ENCODE results near the gene TPBG.

Gene TPBG, protein sequence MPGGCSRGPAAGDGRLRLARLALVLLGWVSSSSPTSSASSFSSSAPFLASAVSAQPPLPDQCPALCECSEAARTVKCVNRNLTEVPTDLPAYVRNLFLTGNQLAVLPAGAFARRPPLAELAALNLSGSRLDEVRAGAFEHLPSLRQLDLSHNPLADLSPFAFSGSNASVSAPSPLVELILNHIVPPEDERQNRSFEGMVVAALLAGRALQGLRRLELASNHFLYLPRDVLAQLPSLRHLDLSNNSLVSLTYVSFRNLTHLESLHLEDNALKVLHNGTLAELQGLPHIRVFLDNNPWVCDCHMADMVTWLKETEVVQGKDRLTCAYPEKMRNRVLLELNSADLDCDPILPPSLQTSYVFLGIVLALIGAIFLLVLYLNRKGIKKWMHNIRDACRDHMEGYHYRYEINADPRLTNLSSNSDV

DNA sequence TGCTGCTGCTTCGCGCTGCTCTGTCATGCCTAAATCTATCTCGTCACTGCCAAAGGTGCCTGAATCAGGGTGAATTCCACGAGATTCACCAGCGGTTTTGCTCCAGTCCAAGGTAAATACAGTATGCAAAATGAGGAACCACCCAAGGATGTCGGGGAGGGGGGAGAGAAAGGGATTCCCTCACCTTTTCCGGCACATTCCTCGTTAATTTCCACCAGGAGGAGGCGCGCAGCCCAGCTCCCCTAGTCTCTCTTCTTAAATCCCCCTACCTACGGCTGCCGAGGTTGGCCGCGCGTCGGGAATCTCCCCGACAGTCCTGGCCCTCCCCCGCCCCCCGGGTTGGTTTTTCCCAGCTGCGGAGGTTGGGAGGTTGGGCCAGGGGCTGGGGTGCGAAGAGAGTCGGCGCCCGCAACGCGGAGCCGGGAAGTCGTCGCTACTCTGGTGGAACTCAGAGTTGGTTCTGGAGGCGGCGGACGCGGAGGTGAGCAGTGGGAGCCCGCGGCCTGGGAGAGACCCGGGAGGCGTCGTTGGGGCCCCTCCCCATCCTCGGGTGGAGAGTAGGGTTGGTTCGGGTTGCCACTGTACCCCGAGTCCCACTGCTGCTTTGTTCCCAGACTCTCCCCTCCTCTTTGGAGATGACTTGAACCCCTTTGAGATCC lies at the start of gene TPBG:
TPBG (plus strand) TSS at position 390 of the 659 bp plus-strand sequence. CDS start 1,145 bp downstream, outside the sequence.
- peak; percentile 84 for DNase-seq (ENCODE audit: low read depth)

DNA sequence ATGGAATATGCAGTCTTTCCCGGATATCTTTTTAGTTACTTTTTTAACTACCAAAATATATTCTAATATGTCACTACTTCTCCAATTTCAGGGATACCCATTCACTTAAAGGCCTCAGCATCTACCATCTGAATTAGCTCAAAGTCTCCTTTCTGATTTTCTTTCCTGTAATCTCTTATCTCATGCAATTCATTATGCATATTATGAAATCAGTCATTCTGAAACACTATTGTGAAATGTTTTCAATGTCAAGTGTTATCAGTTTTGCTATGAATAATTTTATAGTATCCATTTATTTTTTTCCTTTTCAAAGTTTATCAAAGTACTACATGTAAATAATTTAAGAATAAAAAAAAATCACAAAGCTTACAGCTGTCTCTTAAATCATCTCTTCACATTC lies 41.2 kb upstream of the TPBG start:
- no peak for DNase-seq (ENCODE audit: low read depth)

GRCh38 chr6:82329766-82330165 lies 33.9 kb upstream of the TPBG start:
- DNase-seq (ENCODE audit: low read depth): no peak

GRCh38 chr6:82330171-82330804 lies 33.3 kb upstream of the TPBG start:
- no peak for DNase-seq (ENCODE audit: low read depth)

GRCh38 chr6:82331031-82331773 lies 32.4 kb upstream of the TPBG start:
- DNase-seq (ENCODE audit: low read depth): peak; percentile 76

DNA sequence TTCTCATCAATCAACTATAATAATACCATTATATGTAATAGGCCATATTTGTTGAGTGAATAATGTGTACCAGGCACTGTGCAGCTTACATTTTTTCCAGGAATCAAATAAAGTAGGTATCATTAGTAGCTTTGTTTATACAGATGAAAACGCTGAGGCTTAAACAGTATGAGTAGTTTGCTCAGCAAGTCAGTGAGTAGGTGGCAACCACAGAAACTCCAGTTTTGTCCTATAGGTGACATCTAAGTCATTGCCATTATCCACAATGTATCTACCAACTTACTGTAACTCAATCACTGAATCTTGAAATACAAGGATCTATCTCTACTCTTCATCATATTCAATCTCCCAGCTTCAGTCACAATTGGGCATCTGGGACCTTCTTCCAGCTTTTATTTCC lies 29.8 kb upstream of the TPBG start:
- no peak for DNase-seq (ENCODE audit: low read depth)

GRCh38 chr6:82337688-82338257 lies 25.8 kb upstream of the TPBG start:
- no peak for DNase-seq (ENCODE audit: low read depth)

- DNase-seq (ENCODE audit: low read depth): peak; percentile 35
These were observed 15.5 kb upstream of the TPBG start for GRCh38 chr6:82348130-82348529.

- DNase-seq (ENCODE audit: low read depth): peak; percentile 47
These were observed 9.8 kb upstream of the TPBG start for GRCh38 chr6:82353848-82354247.

GRCh38 chr6:82360552-82360951 lies 3.1 kb upstream of the TPBG start:
- no peak for DNase-seq (ENCODE audit: low read depth)

DNA sequence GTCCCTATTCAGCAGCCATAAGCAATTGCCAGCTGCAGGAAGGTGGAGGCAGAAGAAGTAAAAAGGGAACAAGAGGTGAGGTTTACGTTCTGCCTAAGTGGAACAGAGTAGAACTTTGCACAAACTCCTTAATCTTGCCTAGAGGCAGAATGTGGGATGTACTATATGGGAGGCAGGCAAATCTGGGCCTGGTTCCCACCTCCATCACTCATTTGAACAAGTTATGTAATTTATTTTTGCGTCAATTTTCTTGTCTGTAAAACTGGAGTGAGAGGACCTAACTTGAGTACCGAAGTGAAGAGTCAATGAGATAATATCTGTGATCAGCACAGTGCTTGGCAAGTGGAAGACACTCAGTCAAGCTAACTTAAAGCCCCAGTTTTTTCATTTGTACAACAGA lies 2.0 kb upstream of the TPBG start:
- no peak for DNase-seq (ENCODE audit: low read depth)

GRCh38 chr6:82362144-82362543 lies 1.5 kb upstream of the TPBG start:
- DNase-seq (ENCODE audit: low read depth): no peak

DNA sequence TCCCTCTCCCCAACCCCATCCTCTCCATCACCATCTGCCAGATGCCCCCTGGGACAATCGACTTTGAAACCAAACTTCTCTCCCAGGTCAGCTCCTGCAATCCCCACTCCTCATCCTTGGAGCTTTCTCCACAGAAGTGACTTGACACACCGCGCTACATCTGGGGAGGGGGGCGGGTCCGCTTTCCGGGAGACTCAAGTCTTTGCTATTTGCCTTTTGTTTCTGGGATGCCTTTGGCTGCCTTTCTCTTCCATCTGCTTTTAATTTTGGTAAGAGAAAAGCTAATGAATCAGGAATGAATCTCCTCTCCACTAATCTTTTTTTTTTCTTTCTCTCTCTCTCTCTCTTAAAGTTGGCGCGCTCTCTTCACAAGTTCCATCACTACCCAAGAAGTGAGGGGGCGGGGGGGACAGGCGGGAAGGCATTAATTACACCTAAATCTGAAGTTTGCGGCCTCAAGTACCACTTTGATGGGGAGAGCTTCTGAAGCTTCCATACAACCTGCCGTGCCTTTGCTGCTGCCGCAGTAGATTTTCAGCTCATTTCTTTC lies 664 bp upstream of the TPBG start:
- peak; percentile 85 for DNase-seq (ENCODE audit: low read depth)

- peak; percentile 79 for DNase-seq (ENCODE audit: low read depth)
These were observed 734 bp downstream of the TPBG start for GRCh38 chr6:82364087-82365015.

GRCh38 chr6:82365016-82365795 lies 1.6 kb downstream of the TPBG start:
- peak; percentile 62 for DNase-seq (ENCODE audit: low read depth)

GRCh38 chr6:82367704-82368103 lies 4.1 kb downstream of the TPBG start:
- no peak for DNase-seq (ENCODE audit: low read depth)

DNA sequence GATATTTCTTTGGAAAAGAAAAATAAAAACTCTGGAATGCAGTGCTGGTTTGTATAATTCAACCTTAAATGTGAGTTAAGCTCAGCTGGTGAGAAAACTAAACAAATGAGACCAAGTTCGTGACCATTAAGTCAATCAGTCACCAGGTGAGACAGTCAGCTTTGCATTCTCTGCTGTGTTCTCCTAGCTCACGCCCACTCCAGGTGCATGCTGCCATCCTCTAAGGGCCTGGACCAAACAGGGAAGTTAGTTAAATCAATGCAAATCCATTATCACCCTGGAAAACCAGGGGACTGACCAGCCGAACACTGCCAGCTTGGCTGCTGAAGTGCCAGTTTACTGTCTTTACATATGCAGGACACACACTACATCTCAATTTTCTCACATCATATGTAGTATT lies 7.2 kb downstream of the TPBG start:
- no peak for DNase-seq (ENCODE audit: low read depth)

DNA sequence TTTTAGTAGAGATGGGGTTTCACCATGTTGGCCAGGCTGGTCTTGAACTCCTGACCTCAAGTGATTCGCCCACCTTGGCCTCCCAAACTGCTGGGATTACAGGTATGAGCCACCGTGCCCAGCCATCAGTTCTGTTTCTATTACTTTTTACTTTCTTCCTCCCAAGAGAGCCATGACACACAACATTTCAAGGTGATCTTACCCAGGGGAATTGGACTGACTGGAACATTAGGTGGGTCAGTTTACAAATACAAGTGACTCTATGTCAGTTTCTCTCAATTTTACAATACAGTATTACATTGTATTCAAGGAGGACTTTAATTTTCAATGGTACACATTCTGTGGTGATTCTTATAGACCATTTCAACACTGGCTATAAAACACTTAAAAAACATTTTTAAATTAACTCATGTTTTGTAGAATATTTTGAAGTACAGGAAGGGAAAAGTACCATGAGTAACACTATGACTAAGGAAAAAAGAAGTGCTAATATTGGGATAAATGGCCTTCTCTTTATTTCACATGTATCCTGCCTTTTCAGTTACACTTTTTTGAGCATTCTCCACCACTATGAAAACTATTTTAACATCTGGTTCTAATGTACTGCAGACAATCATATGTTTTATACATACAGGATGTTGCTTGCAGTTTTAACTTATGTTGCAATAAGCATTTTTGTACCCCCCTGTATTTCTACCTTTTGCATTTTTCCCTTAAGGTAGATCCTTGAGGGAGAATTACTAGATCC lies 8.4 kb downstream of the TPBG start:
- DNase-seq (ENCODE audit: low read depth): peak; percentile 61

- no peak for DNase-seq (ENCODE audit: low read depth)
These were observed 9.0 kb downstream of the TPBG start for GRCh38 chr6:82372656-82373055.

All from ELR (cell line).